HG03521 (cell line): ENCODE data around the gene CABP4.
A peak's percentile ranks its signal among the peaks of the same experiment; 100 is the strongest.

ENCODE experiments used
- ATAC-seq: cut with Tn5 transposase; IDR thresholded peaks from one replicate; pipeline ENCODE4 v1.9.1; 2021; ENCODE audit warnings: mild to moderate bottlenecking, moderate library complexity; ENCODE audit not compliant: unreplicated experiment

Gene CABP4

DNA sequence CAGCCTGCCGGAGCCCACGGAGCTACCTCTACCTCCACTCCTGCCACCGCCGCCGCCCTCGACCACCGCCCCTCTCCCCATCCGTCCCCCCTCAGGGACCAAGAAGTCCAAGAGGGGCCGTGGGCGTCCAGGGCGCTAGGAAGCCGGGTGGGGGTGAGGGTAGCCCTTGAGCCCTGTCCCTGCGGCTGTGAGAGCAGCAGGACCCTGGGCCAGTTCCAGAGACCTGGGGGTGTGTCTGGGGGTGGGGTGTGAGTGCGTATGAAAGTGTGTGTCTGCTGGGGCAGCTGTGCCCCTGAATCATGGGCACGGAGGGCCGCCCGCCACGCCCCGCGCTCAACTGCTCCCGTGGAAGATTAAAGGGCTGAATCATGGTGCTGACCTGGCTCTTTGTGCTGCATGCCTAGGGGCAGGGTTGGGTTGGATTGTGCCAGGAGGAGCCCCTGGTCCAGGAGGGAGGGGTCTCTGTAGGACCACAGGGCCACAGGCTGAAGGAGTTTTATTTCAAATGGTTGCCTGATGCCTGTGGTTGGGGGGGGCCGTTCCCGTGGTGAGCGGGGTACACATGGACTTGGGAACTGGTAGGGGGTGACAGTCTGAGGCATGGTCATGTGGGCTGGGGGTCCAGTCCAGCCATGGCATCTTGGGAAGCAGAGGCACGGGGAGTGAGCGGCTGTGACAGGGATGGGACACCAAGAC lies 20.0 kb upstream of the CABP4 start:
- no peak for ATAC-seq

DNA sequence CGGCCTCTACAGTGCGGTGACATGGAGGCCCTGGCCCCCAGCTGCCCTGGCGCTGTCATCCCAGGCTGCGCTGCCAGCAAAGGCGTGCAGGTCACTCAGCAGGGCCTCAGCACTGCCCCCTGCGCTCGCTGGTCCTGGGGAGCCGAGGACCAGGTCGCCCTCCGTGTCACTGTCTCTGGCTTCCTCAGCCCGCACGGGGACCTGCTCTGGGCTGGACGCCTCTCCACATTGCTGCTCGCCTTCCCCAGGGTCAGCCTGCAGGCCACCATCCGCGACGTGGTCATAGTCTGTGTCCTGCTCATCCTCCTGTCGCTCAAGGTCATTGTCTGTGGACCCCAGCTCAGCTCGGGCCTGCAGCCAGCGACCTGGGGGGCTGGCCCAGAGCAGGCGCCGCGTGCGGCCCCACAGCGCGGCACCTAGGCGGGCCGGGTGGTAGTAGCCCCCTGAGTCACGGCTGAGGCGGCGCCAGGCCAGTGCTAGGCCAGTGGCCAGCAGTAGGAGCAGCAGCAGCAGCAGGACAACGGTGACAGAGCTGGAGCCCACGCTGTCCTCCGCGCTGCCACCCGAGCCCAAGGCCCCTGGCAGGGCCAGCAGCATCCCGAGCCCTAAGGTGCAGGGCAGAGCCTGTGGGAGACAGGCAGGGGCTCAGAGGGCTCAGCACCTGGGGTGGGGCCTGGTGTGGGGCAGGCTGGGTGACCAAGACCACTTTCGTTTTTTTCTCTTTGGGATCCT lies 19.3 kb upstream of the CABP4 start:
- ATAC-seq, result no peak

- ATAC-seq, result no peak
Observed at GRCh38 chr11:67436459-67437081, 18.6 kb upstream of the CABP4 start.

DNA sequence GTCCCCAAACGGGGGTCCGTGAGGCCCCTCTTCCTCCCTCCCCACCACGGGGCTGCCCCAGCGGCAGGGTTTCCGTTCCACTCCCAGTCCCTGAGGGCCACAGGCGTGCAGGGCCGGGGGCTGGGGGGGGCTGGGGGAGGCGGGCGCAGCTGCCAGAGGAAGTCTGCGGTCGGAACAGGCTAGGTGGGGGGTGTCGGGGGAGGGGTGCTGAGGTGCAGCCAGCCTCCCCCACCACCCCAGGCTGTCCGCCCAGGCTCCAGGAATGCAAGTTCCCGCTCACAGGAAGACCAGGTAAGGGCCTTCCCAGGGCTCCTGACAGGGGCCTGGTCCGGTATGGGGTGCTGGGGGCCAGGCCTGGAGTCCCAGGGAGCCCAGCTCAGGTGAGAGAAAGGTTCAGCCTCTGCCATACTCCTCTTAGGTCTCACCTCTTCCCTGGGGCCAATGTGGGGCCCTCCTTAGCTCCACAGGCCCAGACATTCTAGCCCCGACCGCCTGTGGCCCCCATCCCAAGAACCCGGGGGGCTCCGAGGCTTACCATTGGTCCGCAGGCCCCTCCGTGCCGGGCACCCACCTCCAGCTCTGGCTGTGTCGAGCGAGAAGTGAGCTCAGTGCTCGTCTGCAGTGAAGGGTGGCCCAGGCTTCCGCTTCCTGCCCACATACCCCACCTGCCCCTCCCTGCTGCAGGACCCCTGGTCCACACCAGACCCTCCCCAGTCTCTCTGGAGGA lies 17.9 kb upstream of the CABP4 start, which contains the start of gene PTPRCAP:
Gene PTPRCAP (minus strand): TSS at position 601 of the 727 bp plus-strand sequence. CDS start 63 bp downstream, at position 538.
- ATAC-seq, result no peak

DNA sequence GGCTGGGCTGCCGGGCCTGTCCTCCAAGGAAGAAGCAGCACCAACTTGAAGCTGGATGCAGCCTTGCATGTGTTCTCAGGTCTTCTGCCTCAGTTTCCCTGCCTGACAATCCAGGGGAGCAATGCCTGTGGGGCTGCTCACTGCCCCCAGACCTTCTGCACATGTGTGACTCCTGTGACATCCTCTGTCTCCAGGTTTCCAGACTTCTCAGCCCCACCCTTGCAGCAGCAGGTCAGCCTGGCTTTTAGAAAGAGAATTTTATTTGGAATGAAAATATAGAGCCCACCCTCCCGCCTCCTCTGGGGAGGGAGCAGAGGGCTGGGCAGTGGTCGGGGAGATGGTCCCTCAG lies 17.4 kb upstream of the CABP4 start:
- ATAC-seq, result no peak

DNA sequence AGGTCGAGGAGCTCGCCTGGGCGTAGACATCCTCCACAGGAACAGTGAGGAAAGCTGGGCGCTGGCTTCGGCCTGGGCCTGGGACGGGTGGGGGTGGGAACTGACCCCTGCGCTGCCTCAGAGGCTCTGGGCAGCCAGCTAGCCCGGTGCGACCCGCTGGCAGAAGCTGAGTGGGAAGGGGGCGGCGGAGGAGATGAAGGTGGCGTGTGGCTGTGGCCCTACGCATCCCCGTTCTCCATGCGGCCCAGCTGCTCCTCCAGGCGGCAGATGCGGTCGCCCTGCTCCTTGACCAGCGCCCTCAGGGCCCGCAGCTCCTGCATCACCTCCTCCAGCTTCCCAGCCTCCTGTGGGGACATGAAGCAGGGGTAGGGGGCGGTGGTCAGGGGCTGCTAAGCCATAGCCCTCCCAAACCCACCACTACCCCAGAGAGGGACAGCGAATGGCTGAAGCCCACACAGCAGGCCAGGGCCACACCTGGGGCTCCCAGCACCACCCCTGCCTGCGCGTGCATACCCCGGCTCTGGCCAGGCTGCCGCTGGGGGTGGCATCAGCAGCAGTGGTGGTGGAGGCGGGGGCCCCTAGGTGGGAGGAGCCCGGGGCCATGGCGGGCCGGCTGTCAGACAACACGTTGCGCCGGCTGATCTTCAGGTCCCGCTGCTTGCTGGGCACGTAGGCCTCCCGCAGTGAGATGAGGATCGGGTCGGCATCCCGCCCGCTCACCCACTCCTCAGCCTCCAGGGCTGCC lies 16.8 kb upstream of the CABP4 start:
- ATAC-seq, result no peak

DNA sequence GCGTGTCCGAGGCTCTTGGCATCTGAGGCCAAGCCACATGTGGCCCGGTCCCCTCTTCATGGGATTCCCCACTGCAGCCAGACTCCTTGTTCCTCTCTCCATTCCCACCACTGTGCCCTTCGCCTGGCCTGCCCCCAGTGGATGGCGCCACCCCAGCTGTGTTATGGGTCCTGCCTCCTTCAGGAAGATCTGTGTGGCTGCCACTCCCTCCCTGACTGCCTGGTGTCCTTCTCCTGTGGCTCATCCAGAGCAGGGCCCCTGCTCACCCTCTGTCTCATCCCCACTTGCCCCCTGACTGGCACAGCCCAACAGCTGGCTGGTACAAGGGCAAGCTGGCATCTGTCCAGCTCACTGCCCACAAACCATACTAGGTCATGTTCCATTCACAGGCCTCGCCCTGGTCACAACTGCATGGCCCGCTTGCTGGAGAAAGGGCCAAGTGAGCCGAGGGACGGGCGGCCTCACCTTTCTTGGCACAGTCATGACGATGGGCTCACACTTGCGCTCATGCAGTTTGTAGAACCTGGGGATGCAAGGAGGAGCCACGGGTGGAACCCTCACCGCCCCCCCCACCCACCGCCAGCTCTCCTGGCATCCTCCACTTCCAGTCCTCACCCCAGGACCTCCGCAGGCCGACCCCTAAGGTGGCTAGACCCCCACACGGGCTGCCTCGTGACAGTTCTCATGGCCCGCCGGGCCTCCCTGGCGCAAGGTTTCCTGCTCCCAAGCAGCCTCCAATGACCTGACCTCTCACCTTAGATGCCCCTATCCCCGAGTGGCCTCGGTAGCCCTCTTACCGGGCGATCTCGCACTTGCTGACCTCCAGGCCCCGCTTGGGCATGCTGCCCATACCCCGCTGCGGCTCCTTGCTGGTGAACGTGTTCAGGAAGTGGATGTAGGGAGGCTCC lies 15.6 kb upstream of the CABP4 start:
- ATAC-seq, result no peak

- ATAC-seq, result no peak
Observed at GRCh38 chr11:67440229-67441097, 14.7 kb upstream of the CABP4 start.

- ATAC-seq, result no peak
Observed at GRCh38 chr11:67441098-67441563, 14.0 kb upstream of the CABP4 start.

GRCh38 chr11:67441731-67442351 lies 13.3 kb upstream of the CABP4 start:
- ATAC-seq, result no peak

GRCh38 chr11:67442504-67443404 lies 12.4 kb upstream of the CABP4 start:
- peak; percentile 2 for ATAC-seq

DNA sequence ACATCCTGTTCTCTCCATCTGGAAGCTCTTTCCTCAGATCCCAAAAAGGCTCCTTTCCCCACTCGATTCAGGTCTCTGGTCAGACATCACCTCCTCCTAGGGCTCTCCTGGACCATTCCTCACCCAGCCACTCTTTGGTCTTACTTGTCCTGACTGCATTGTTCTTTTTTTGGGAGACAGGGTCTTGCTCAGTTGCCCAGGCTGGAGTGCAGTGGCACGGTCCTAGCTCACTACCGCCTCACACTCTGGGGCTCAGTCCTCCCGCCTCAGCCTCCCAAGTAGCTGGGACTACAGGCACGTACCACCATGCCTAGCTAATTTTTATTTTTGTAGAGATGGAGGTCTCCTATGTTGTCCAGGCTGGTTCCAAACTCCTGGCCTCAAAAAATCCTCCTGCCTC lies 9.6 kb upstream of the CABP4 start:
- no peak for ATAC-seq

GRCh38 chr11:67448220-67448609 lies 6.9 kb upstream of the CABP4 start:
- no peak for ATAC-seq

DNA sequence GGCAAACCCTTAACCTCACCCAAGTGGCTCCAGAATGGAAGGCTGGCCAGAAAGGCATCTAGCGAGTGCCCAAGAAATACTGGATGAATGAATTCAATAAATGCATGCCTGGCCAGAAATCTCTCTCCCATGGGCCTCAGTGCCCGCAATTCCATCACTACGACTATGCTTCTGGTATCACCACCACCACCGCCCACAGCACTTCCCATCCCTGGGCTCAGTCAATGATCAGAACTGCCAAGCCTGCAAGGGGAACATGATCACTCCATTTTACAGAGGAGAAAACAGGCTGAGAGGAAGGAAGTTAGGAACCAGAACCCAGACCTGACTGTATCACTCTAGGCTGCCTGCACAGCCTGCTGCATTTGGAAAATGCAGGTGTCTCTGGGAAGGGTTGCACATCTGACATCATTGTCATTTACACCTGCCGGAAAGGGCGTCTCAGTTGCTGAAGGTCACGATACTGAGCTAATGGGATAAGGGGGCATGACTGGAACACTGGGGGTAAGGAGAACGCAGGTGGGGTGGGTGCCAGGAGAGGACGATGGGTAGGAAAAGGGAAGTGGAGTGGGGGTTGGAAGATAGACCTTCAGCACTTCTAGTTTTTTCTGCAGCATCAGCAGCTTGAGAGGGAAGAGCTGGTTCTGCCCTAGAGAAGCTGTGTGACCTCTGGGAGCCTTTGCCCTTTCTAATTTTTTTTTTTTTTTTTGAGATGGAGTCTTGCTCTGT lies 5.9 kb upstream of the CABP4 start:
- no peak for ATAC-seq

DNA sequence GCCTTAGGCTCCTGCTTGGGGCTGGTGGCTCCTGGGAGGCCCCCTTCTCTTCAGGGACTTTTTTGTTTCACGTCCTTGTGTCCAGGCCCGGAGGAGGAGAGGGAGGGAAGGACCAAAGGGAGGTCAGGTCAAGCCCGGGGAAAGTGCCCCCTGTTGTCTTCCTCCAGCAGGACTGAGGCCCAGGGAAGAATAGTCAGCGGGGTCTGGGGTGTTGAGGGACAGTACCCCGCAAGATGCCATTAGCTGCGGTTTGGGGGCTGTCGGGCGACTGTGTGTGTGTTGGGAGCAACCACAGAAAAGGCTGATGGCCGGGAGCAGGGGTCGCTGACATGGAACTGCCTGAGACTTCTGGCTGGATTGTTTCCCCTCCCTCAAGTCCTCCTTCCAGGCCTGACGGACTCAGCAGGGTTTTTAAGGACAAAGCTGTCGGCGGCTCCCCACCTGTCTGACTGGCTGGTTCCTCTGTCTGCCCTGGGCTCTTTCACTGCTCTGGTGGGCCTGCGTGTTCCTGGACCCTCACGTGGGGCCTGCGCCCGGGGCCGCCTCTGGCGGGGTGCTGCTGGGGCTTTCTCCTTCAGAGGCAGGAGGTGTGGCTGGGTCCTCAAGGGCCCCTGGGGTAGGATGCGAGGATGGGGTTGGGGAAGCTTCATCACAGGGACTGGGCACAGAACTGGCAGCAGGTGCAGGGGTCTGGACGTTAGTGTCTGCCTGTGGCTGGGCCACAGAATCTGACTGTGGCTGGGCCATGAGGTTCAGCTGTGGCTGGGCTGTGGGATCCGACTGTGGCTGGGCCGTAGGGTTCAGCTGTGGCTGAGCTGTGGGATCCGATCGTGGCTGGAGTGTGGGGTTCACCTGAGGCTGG lies 4.1 kb upstream of the CABP4 start:
- no peak for ATAC-seq

DNA sequence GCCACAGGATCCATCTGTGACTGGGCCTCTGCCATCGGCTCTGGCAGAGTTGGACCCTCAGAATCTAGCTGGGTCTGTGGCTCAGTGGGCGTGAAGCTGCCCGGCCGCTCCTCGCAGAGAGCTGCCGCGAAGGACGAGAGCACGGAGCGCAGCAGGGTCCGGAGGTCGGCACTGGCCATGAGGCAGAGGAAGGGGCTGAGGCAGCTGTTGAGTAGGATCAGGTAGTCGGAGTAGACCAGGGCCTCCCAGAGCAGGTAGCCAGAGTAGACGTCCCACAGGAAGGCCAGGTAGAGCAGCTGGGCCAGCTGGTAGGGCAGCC lies 3.5 kb upstream of the CABP4 start:
- ATAC-seq, result no peak
